Breast epithelium (tissue), 4 donors: Measurements from ENCODE around the gene TARBP1. TPM values are rescaled to one million over a fixed set of nuclear protein-coding genes. Genes with fewer than 3 reads are reported as not detected.
A peak's percentile ranks its signal among the peaks of the same experiment; 100 is the strongest.

Experiments used
- DNase-seq, 2 donors: peaks; one replicate each; pipeline ENCODE4 v3.0.0-alpha.2; 2019; ENCODE audit warnings: low spot score in 2 of 2
- H3K27ac ChIP-seq, 2 donors: fragments of 200-600 bp; sonication (generic) in 1 of 2; one replicate each; pipeline ENCODE4 v1.5.1; 2016 to 2019; ENCODE audit warnings: mild to moderate bottlenecking in 1 of 2
- H3K27me3 ChIP-seq, 2 donors: fragments of 200-600 bp; sonication (generic) in 1 of 2; one replicate each; pipeline versions ENCODE4 v1.5.1 to v1.6.0; 2017 to 2019; ENCODE audit warnings: control low read depth in 1 of 2, mild to moderate bottlenecking in 1 of 2
- H3K36me3 ChIP-seq: fragments of 200-600 bp; one replicate; pipeline ENCODE4 v1.5.1; 2019
- H3K4me1 ChIP-seq, 2 donors: fragments of 200-600 bp; sonication (generic); one replicate each; pipeline ENCODE4 v1.5.1; 2016 to 2019; ENCODE audit warnings: control low read depth in 1 of 2
- H3K4me3 ChIP-seq, 3 donors: fragments of 200-600 bp; sonication (generic); 1 replicate in 2 of 3; 2 replicates in 1 of 3; pipeline ENCODE4 v1.5.1; 2016 to 2019; ENCODE audit warnings: mild to moderate bottlenecking in 3 of 3, moderate library complexity in 2 of 3
- H3K9me3 ChIP-seq, 2 donors: fragments of 200-600 bp; sonication (generic) in 1 of 2; one replicate each; pipeline ENCODE4 v1.5.1; 2016 to 2019; ENCODE audit warnings: control low read depth in 1 of 2
- POLR2A ChIP-seq: fragments of 450-650 bp; IDR thresholded peaks from one replicate; pipeline ENCODE4 v1.6.1; 2016; ENCODE audit warnings: antibody characterized with exemption, mild to moderate bottlenecking, moderate library complexity
- POLR2AphosphoS5 ChIP-seq, 3 donors: sonication (generic); formaldehyde crosslinking; IDR thresholded peaks; one replicate each; pipeline ENCODE4 v1.6.1; 2017; ENCODE audit warnings: antibody characterized with exemption in 3 of 3
- intact Hi-C: fragments of 100-400 bp; cut with DNase I; formaldehyde crosslinking; loops from one replicate; pipeline ENCODE4 v1.15.1; 2023; ENCODE audit warnings: low total_unique reads
- total RNA-seq, 3 donors: library from RNA; depleted of rRNA; stranded (reverse); fragments of >200 nt; gene quantifications; one replicate each; pipeline ENCODE4 v1.1.0, GENCODE V29; 2016
- TF ChIP-seq, protein P1 (sequence below), 3 donors: fragments of 450-650 bp; IDR thresholded peaks; one replicate each; pipeline ENCODE4 v1.5.1; 2016 to 2017; ENCODE audit warnings: antibody characterized with exemption in 3 of 3, mild to moderate bottlenecking in 3 of 3, moderate library complexity in 3 of 3

Gene TARBP1
- total RNA-seq, 3 donors from 2014 or later: 12.3 to 39.2 (median 32.1) TPM

DNA sequence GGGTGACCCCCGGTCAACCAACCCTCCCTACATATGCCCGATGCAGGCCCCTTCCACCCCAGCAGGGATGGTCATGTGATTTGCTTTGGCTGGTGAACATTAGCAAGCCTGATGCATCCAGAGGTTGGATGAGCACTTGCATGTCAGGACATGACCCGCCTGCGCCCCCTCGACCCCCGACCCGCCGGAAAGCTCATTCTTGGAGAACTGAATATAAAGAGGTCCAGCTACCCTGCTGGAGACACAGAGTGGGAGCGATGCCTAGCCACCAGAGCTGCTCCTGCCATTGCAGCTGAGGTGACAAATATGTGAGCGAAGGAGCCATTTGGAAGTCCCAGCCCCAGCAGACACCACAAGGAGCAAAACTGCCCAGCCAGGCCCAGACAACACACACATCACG, 66.1 kb downstream of the TARBP1 start:
- no peak for DNase-seq
- H3K4me1 ChIP-seq: no peaks in the 10 kb centered on the region
- no peak for TF ChIP-seq POLR2A
- TF ChIP-seq POLR2AphosphoS5 (IDR thresholded peaks at IDR 0.05): no peak
- TF ChIP-seq, protein P1, sequence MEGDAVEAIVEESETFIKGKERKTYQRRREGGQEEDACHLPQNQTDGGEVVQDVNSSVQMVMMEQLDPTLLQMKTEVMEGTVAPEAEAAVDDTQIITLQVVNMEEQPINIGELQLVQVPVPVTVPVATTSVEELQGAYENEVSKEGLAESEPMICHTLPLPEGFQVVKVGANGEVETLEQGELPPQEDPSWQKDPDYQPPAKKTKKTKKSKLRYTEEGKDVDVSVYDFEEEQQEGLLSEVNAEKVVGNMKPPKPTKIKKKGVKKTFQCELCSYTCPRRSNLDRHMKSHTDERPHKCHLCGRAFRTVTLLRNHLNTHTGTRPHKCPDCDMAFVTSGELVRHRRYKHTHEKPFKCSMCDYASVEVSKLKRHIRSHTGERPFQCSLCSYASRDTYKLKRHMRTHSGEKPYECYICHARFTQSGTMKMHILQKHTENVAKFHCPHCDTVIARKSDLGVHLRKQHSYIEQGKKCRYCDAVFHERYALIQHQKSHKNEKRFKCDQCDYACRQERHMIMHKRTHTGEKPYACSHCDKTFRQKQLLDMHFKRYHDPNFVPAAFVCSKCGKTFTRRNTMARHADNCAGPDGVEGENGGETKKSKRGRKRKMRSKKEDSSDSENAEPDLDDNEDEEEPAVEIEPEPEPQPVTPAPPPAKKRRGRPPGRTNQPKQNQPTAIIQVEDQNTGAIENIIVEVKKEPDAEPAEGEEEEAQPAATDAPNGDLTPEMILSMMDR (IDR thresholded peaks at IDR 0.05): no peak
- intact Hi-C loops: no loop called here
- no peak overlapping the region for H3K4me3 ChIP-seq
- no peaks in the 10 kb centered on the region for H3K9me3 ChIP-seq
- H3K27me3 ChIP-seq: no peaks in the 10 kb centered on the region
- no peaks in the 10 kb centered on the region for H3K36me3 ChIP-seq
- H3K27ac ChIP-seq: no peak overlapping the region

DNA sequence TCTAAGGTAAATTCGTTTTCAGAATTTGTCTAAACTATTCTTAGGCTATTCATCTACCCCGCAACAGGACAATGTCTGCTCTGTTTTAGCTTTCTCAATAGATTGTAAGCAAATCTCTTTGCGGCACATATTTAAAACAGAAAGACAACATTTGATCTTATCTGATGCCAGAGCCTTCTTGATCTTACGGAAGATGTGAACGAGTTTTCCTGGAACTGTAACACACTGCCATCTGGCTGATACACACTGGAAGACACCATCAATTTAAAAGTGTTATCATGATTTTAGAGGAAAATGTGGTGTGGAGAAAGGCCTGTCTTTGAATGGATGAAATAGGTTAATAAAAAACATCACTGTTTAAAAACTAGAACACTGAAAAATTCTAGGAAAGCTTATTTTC, 69.7 kb downstream of the TARBP1 start:
- TF ChIP-seq, protein P1 (IDR thresholded peaks at IDR 0.05): peak in 1 of 3 donors; percentile 17
- no peak for TF ChIP-seq POLR2A
- Histone ChIP-seq H3K9me3 (no peaks in the 10 kb centered on the region), H3K36me3 (no peaks in the 10 kb centered on the region)

DNA sequence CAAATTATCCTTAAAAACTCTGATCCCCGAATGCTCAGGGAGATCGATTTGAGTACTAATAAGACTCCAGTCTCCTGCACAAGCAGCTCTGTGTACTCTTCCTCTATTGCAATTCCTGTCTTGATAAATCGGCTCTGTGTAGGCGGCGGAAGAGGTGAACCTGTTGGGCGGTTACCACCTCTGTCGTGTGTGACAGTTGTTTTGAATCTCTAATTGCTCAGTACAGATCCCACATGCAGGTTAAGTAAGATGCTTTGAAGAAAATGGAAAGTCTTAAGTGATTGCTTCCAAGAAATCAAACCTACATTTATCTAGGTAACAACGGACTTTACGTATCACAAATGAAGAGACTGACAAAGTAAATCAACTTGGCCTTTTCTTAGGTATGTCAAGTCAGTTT, 70.2 kb downstream of the TARBP1 start:
- no peak for DNase-seq
- no peak overlapping the region for H3K27ac ChIP-seq
- H3K4me1 ChIP-seq: no peaks in the 10 kb centered on the region
- H3K27me3 ChIP-seq: no peaks in the 10 kb centered on the region
- no peaks in the 10 kb centered on the region for H3K36me3 ChIP-seq
- TF ChIP-seq, protein P1 (IDR thresholded peaks at IDR 0.05): no peak
- no peak for TF ChIP-seq POLR2A
- no peak for TF ChIP-seq POLR2AphosphoS5 (IDR thresholded peaks at IDR 0.05)
- intact Hi-C loops: no loop called here
- no peaks in the 10 kb centered on the region for H3K9me3 ChIP-seq
- H3K4me3 ChIP-seq: no peak overlapping the region

More for the DNA sequence above, 69.7 kb downstream of the TARBP1 start:
- no peak for DNase-seq
- Histone ChIP-seq H3K27ac (no peak overlapping the region), H3K4me3 (no peak overlapping the region), H3K27me3 (no peaks in the 10 kb centered on the region), H3K4me1 (no peaks in the 10 kb centered on the region)
- intact Hi-C loops: no loop called here

DNA sequence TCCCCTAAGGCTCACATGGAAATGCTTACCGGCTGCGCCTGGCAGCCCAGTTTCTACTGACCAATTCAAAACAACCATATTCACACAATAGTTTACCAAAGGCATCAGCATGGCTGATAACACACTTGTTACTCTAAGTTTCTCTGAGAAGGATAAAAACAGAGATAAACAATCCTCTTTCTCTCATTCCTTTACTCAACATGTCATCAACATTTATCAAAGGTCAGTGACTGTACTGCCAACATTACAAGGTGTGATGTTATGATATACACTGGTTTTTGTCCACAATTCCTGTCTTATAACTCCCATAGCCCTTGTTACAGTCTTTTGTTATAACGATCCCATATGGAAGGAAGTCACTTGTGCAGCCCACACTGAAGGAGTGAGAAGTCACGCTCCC, 72.1 kb downstream of the TARBP1 start:
- Histone ChIP-seq H3K4me1 (no peaks in the 10 kb centered on the region), H3K36me3 (no peaks in the 10 kb centered on the region), H3K27me3 (no peaks in the 10 kb centered on the region), H3K9me3 (no peaks in the 10 kb centered on the region), H3K4me3 (no peak overlapping the region), H3K27ac (no peak overlapping the region)
- DNase-seq: no peak
- intact Hi-C loops: no loop called here
- TF ChIP-seq POLR2AphosphoS5 (IDR thresholded peaks at IDR 0.05) (no peak), POLR2A (no peak)
- TF ChIP-seq, protein P1 (IDR thresholded peaks at IDR 0.05): no peak

DNA sequence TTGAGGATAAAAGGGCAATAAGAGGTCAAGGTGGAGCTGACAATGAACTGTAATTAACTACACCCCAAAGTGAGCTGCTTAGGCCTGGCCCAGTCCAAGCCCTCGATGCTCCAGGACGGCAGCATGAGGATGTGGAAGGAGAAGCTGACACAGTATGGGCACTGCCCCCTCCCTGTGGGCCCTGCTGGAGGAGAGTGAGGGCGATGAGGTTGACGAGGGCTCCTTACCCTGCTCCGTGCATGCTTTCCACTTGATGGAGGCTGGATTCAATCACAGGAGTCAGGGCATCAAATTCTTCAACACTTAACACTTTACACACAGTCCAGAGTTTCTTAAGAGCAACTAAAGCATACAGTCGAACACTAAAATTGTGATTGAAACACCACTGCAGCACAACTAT, 73.3 kb downstream of the TARBP1 start:
- Histone ChIP-seq H3K4me1 (no peaks in the 10 kb centered on the region), H3K9me3 (no peaks in the 10 kb centered on the region), H3K4me3 (no peak overlapping the region), H3K36me3 (no peaks in the 10 kb centered on the region), H3K27me3 (no peaks in the 10 kb centered on the region), H3K27ac (no peak overlapping the region)
- no peak for TF ChIP-seq POLR2AphosphoS5 (IDR thresholded peaks at IDR 0.05)
- TF ChIP-seq, protein P1 (IDR thresholded peaks at IDR 0.05): no peak
- no peak for TF ChIP-seq POLR2A
- DNase-seq: no peak
- intact Hi-C loops: no loop called here
